ENCODE results near the gene MCFD2. TPM values are rescaled to one million over a fixed set of nuclear protein-coding genes. Genes with fewer than 3 reads are reported as not detected.

Gene MCFD2
- polyA plus RNA-seq, 3 donors from 2014 or later: 18.6 to 38.1 (median 27.4) TPM

DNA sequence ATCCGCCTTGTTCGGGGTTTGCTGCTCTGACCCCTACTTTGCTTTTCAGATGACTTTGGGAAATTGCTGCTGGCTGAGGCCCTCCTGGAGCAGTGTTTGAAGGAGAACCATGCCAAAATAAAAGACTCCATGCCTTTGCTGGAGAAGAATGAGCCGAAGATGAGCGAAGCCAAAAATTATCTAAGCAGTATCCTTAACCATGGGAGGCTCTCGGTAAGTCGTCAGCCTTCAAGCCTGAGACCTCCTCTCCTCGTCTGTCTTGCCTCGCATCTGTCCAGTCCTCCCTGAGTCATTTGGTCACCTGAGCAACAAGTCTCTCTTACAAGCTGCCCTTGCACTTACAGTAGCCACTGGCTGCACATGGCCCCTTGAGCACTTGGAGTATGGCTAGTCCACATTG is 34.7 kb upstream of the MCFD2 start:
- Mint-ChIP-seq H3K27ac (peak overlapping the region in 2 of 6 donors; percentile 12 to 26), H3K36me3 (peaks cover 0 to 35% (median 15%) of the 10 kb centered on the region in 3 donors), H3K4me3 (no peak overlapping the region), H3K4me1 (peaks cover 4 to 13% of the 10 kb centered on the region in 2 donors), H3K9me3 (no peaks in the 10 kb centered on the region), H3K27me3 (ENCODE audit: low read depth in 3 of 3) (peaks cover 0 to 2% (median 1%) of the 10 kb centered on the region in 3 donors)
- no peak for DNase-seq

DNA sequence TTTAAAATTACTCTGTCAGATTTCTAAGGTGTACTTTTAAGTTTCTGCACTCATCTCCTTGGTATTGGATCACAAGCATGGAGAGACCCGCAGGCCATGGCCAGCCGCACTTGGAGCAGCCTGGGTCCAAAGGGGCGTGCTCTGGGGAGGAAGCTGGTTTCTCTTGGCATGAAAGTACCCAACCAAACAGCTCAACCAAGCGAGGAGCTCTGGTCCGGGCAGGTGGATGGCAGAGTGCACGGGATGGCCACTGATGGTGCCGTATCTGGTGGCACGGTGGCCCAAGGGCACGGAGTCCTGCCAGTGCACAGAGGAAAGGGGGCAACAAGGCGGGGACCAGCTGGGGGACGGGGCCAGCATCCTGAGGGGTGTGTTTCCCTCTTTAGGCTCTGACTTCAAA is 32.2 kb upstream of the MCFD2 start:
- Mint-ChIP-seq H3K36me3 (peaks cover 0 to 22% (median 6%) of the 10 kb centered on the region in 3 donors), H3K27me3 (ENCODE audit: low read depth in 3 of 3) (peaks cover 2% of the 10 kb centered on the region in 3 donors), H3K9me3 (no peaks in the 10 kb centered on the region), H3K4me3 (no peak overlapping the region), H3K4me1 (peaks cover 16 to 28% of the 10 kb centered on the region in 2 donors), H3K27ac (no peak overlapping the region)
- no peak for DNase-seq

- Mint-ChIP-seq H3K27ac (peak overlapping the region in 3 of 6 donors; percentile 2 to 59 (median 43)), H3K36me3 (peaks cover 0 to 7% (median 3%) of the 10 kb centered on the region in 3 donors), H3K9me3 (no peaks in the 10 kb centered on the region), H3K4me1 (peaks cover 29 to 41% of the 10 kb centered on the region in 2 donors), H3K4me3 (no peak overlapping the region), H3K27me3 (ENCODE audit: low read depth in 3 of 3) (peaks cover 8 to 10% (median 10%) of the 10 kb centered on the region in 3 donors)
- DNase-seq: no peak
Measured at GRCh38 chr2:46945671-46946070, 30.1 kb upstream of the MCFD2 start.

DNA sequence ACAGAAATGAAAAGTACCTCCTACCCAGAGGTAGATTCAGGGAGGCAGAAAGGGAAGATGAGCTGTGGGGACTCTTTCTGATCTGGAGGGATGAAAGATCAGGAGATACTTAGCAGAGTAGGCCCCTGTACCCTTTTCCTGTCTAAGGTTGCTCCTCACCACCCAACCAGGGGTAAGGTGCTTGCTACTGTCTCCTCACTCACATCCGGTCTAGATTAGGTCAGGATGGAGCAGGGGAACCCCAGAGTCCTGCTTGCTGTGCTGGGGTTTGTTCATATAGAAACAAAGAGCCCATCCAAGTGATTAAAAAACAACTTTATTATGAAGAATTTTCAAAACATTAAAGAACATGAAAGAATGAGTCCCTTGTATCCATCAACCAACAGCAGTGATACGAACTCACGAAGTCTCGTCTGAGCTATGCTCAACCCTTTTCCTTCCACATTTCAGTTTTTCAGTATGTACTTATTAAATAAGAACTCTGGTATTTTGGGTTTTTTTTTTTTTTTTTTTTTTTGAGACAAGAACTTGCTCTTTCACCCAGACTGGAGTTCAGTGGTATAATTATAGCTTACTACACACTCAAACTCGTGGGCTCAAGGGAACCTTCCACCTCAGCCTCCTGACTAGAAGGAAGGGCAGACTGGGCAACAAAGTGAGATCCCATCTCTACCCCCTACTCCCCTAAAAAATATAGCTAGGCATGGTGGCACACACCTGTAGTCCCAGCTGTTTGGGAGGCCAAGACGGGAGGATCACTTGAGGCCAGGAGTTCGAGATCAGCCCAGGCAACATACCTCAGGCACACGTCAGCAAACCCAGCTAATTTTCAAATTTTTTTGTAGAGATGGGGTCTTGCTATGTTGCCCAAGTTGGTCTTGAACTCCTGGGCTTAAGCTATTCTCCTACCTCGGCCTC is 28.5 kb upstream of the MCFD2 start:
- Mint-ChIP-seq H3K9me3 (no peaks in the 10 kb centered on the region), H3K27ac (peak overlapping the region; percentile 97 to 99 (median 99)), H3K4me1 (peaks cover 40 to 53% of the 10 kb centered on the region in 2 donors), H3K36me3 (no peaks in the 10 kb centered on the region), H3K4me3 (peak overlapping the region; percentile 17 to 99 (median 39)), H3K27me3 (ENCODE audit: low read depth in 3 of 3) (peaks cover 8 to 18% (median 13%) of the 10 kb centered on the region in 3 donors)
- peak; percentile 29 to 47 (median 38) for DNase-seq

- no peak for DNase-seq
- Mint-ChIP-seq H3K9me3 (no peaks in the 10 kb centered on the region), H3K4me1 (peaks cover 40 to 53% of the 10 kb centered on the region in 2 donors), H3K27me3 (ENCODE audit: low read depth in 3 of 3) (peaks cover 8 to 18% (median 13%) of the 10 kb centered on the region in 3 donors), H3K4me3 (peak overlapping the region; percentile 98 to 100 (median 99)), H3K27ac (peak overlapping the region; percentile 97 to 99 (median 99)), H3K36me3 (no peaks in the 10 kb centered on the region)
Measured at GRCh38 chr2:46942891-46943626, 27.5 kb upstream of the MCFD2 start.

DNA sequence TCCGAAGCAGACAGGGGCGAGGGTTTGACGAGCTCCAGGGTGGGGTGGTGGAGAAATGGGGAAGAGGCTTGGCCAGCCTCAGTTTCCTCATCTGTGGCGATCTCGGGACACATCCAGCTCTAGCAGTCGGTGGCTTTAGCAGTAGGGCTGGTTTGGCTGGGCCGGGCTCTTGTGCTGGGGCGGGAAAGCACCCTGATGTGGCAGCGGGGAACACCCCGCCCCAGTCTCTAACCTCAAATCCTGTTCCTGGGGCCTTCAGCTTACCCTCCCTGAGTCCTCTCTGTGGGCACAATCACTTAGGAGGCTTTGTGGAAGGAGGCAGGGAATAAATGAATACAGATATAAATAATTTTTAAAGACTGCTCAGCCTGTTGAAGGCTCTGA is 26.5 kb upstream of the MCFD2 start:
- Mint-ChIP-seq H3K9me3 (no peaks in the 10 kb centered on the region), H3K36me3 (no peaks in the 10 kb centered on the region), H3K4me3 (peak overlapping the region; percentile 98 to 100 (median 99)), H3K27ac (peak overlapping the region; percentile 97 to 99 (median 99)), H3K27me3 (ENCODE audit: low read depth in 3 of 3) (peaks cover 8 to 18% (median 13%) of the 10 kb centered on the region in 3 donors), H3K4me1 (peaks cover 40 to 52% of the 10 kb centered on the region in 2 donors)
- peak; percentile 65 to 76 (median 73) for DNase-seq

GRCh38 chr2:46939626-46940359 is 24.2 kb upstream of the MCFD2 start:
- Mint-ChIP-seq H3K27ac (peak overlapping the region; percentile 85 to 93 (median 88)), H3K4me3 (peak overlapping the region; percentile 88 to 94 (median 91)), H3K9me3 (no peaks in the 10 kb centered on the region), H3K4me1 (peaks cover 36 to 39% of the 10 kb centered on the region in 2 donors), H3K27me3 (ENCODE audit: low read depth in 3 of 3) (peaks cover 8 to 17% (median 13%) of the 10 kb centered on the region in 3 donors), H3K36me3 (no peaks in the 10 kb centered on the region)
- no peak for DNase-seq

GRCh38 chr2:46937471-46937901 is 21.9 kb upstream of the MCFD2 start:
- Mint-ChIP-seq H3K9me3 (no peaks in the 10 kb centered on the region), H3K36me3 (no peaks in the 10 kb centered on the region), H3K4me3 (no peak overlapping the region), H3K27me3 (ENCODE audit: low read depth in 3 of 3) (peaks cover 5 to 17% (median 11%) of the 10 kb centered on the region in 3 donors), H3K4me1 (peaks cover 20 to 27% of the 10 kb centered on the region in 2 donors), H3K27ac (peak overlapping the region in 2 of 6 donors; percentile 7 to 46)
- DNase-seq: no peak

- H3K27ac Mint-ChIP-seq: no peak overlapping the region
- H3K27me3 Mint-ChIP-seq (ENCODE audit: low read depth in 3 of 3): peaks cover 0 to 9% (median 6%) of the 10 kb centered on the region in 3 donors
- H3K36me3 Mint-ChIP-seq: no peaks in the 10 kb centered on the region
- no peaks in the 10 kb centered on the region for H3K9me3 Mint-ChIP-seq
- H3K4me1 Mint-ChIP-seq: peaks cover 11 to 17% of the 10 kb centered on the region in 2 donors
- no peak for DNase-seq
- no peak overlapping the region for H3K4me3 Mint-ChIP-seq
Measured at GRCh38 chr2:46936566-46936965, 21.0 kb upstream of the MCFD2 start.

- H3K4me1 Mint-ChIP-seq: peaks cover 6 to 11% of the 10 kb centered on the region in 2 donors
- DNase-seq: no peak
- no peak overlapping the region for H3K27ac Mint-ChIP-seq
- H3K36me3 Mint-ChIP-seq: no peaks in the 10 kb centered on the region
- H3K9me3 Mint-ChIP-seq: no peaks in the 10 kb centered on the region
- H3K4me3 Mint-ChIP-seq: no peak overlapping the region
- H3K27me3 Mint-ChIP-seq (ENCODE audit: low read depth in 3 of 3): peaks cover 0 to 4% (median 0%) of the 10 kb centered on the region in 3 donors
Measured at GRCh38 chr2:46935071-46935470, 19.5 kb upstream of the MCFD2 start.

DNA sequence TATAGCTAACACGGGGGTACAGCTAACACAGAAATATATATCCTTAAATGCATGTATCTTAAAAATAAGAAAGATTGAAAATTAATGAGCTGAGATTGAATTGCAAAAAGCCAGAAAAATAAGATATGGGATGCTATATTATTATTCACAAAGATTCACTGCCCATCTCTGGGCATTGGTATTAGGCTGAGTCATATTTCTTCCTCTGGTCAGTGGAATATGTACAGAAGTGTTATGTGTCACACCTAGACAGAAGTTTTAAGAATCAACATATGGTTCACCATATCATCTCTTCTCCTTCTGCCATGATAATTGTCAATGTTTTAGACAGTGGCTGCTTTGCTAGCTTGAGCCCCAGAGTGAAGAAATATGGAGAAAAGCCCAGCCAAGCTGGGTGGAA is 14.0 kb upstream of the MCFD2 start:
- Mint-ChIP-seq H3K4me1 (peaks cover 4 to 6% of the 10 kb centered on the region in 2 donors), H3K9me3 (peaks cover 2 to 12% (median 9%) of the 10 kb centered on the region in 6 donors), H3K36me3 (peaks cover 9 to 13% (median 12%) of the 10 kb centered on the region in 3 donors), H3K4me3 (no peak overlapping the region), H3K27me3 (ENCODE audit: low read depth in 3 of 3) (no peaks in the 10 kb centered on the region), H3K27ac (no peak overlapping the region)
- DNase-seq: no peak

GRCh38 chr2:46926863-46927262 is 11.3 kb upstream of the MCFD2 start:
- Mint-ChIP-seq H3K27ac (no peak overlapping the region), H3K4me3 (no peak overlapping the region)

More at GRCh38 chr2:46926863-46927262, 11.3 kb upstream of the MCFD2 start:
- Mint-ChIP-seq H3K36me3 (peaks cover 9 to 13% (median 12%) of the 10 kb centered on the region in 3 donors), H3K27me3 (ENCODE audit: low read depth in 3 of 3) (no peaks in the 10 kb centered on the region), H3K9me3 (peaks cover 2 to 12% (median 9%) of the 10 kb centered on the region in 6 donors), H3K4me1 (peaks cover 0 to 4% of the 10 kb centered on the region in 2 donors)
- DNase-seq: no peak
